BLaER1 treated with 17β-estradiol and CSF1 and Interleukin-3, amounts not matched to agents 10 nM and 100 nM (cell line): Measurements from ENCODE around the gene ADAMTSL3.
"Not testable (repeated sequence)": the region's sequence is repeated elsewhere in the genome, so short reads cannot be mapped to it uniquely, and the experiment has no call there.

Experiments
- H3K27ac ChIP-seq, 11 experiments: shearing (Covaris generic); formaldehyde crosslinking; 2 replicates each; pipeline ENCODE4 v1.8.1; 2022
- H3K27me3 ChIP-seq, 11 experiments: shearing (Covaris generic); formaldehyde crosslinking; 2 replicates each; pipeline ENCODE4 v1.8.1; 2022
- H3K36me3 ChIP-seq, 11 experiments: shearing (Covaris generic); formaldehyde crosslinking; 2 replicates each; pipeline ENCODE4 v1.8.1; 2022
- H3K4me1 ChIP-seq, 10 experiments: shearing (Covaris generic); formaldehyde crosslinking; 2 replicates each; pipeline ENCODE4 v1.8.1; 2022
- H3K4me2 ChIP-seq, 11 experiments: shearing (Covaris generic); formaldehyde crosslinking; 2 replicates each; pipeline ENCODE4 v1.8.1; 2022
- H3K4me3 ChIP-seq, 10 experiments: shearing (Covaris generic); formaldehyde crosslinking; 2 replicates each; pipeline ENCODE4 v1.8.1; 2022
- H3K9ac ChIP-seq, 11 experiments: shearing (Covaris generic); formaldehyde crosslinking; 2 replicates each; pipeline ENCODE4 v1.8.1; 2022
- H3K9me3 ChIP-seq, 11 experiments: shearing (Covaris generic); formaldehyde crosslinking; replicated peaks in 1 of 11; 2 replicates each; pipeline ENCODE4 v1.8.1; 2022
- H4K20me1 ChIP-seq, 11 experiments: shearing (Covaris generic); formaldehyde crosslinking; 2 replicates each; pipeline ENCODE4 v1.8.1; 2022
- Cebpa-rat ChIP-seq, 11 experiments: shearing (Covaris generic); IDR thresholded peaks; 2 replicates each; pipeline ENCODE4 v1.8.1; 2022

Gene ADAMTSL3

GRCh38 chr15:83943043-83943442 is 289.1 kb downstream of the ADAMTSL3 start:
- H3K27ac ChIP-seq: no peak overlapping the region
- H3K9ac ChIP-seq: no peak overlapping the region
- H3K27me3 ChIP-seq: no peaks in the 10 kb centered on the region
- no peaks in the 10 kb centered on the region for H3K36me3 ChIP-seq
- no peak overlapping the region for H3K4me3 ChIP-seq
- no peaks in the 10 kb centered on the region for H4K20me1 ChIP-seq
- no peak overlapping the region for H3K4me2 ChIP-seq
- H3K4me1 ChIP-seq: no peaks in the 10 kb centered on the region
- TF ChIP-seq Cebpa-rat (IDR thresholded peaks at IDR 0.05): no peak
- H3K9me3 ChIP-seq: no peaks in the 10 kb centered on the region

GRCh38 chr15:83943849-83944404 is 290.0 kb downstream of the ADAMTSL3 start:
- no peak for TF ChIP-seq Cebpa-rat (IDR thresholded peaks at IDR 0.05)
- no peaks in the 10 kb centered on the region for H3K9me3 ChIP-seq
- H3K27ac ChIP-seq: no peak overlapping the region
- no peak overlapping the region for H3K9ac ChIP-seq
- no peaks in the 10 kb centered on the region for H3K4me1 ChIP-seq
- no peak overlapping the region for H3K4me3 ChIP-seq
- no peaks in the 10 kb centered on the region for H4K20me1 ChIP-seq
- H3K36me3 ChIP-seq: no peaks in the 10 kb centered on the region
- H3K27me3 ChIP-seq: no peaks in the 10 kb centered on the region
- H3K4me2 ChIP-seq: no peak overlapping the region

- no peak for TF ChIP-seq Cebpa-rat (IDR thresholded peaks at IDR 0.05)
- H3K36me3 ChIP-seq: no peaks in the 10 kb centered on the region
- H3K27me3 ChIP-seq: no peaks in the 10 kb centered on the region
These were observed 293.2 kb downstream of the ADAMTSL3 start for GRCh38 chr15:83947156-83947555.

GRCh38 chr15:83954506-83954905 is 300.6 kb downstream of the ADAMTSL3 start:
- no peak overlapping the region for H3K9ac ChIP-seq
- peaks cover 0 to 14% (median 0%) of the 10 kb centered on the region in 10 experiments; a peak in 7 of 20 replicates for H3K4me1 ChIP-seq
- peaks cover 0 to 12% (median 0%) of the 10 kb centered on the region in 11 experiments; a peak in 3 of 22 replicates for H3K9me3 ChIP-seq
- no peak overlapping the region for H3K4me3 ChIP-seq
- H3K36me3 ChIP-seq: no peaks in the 10 kb centered on the region
- H3K27ac ChIP-seq: no peak overlapping the region
- H3K27me3 ChIP-seq: no peaks in the 10 kb centered on the region
- no peaks in the 10 kb centered on the region for H4K20me1 ChIP-seq
- no peak overlapping the region for H3K4me2 ChIP-seq
- TF ChIP-seq Cebpa-rat (IDR thresholded peaks at IDR 0.05): no peak

More at GRCh38 chr15:83947156-83947555, 293.2 kb downstream of the ADAMTSL3 start:
- no peaks in the 10 kb centered on the region for H3K4me1 ChIP-seq
- no peaks in the 10 kb centered on the region for H3K9me3 ChIP-seq
- H3K9ac ChIP-seq: no peak overlapping the region
- no peaks in the 10 kb centered on the region for H4K20me1 ChIP-seq
- H3K4me2 ChIP-seq: no peak overlapping the region
- no peak overlapping the region for H3K27ac ChIP-seq
- H3K4me3 ChIP-seq: no peak overlapping the region

GRCh38 chr15:83955806-83956265 is 301.9 kb downstream of the ADAMTSL3 start:
- peaks cover 0 to 12% (median 0%) of the 10 kb centered on the region in 11 experiments; a peak in 3 of 22 replicates for H3K9me3 ChIP-seq
- no peaks in the 10 kb centered on the region for H4K20me1 ChIP-seq
- no peak overlapping the region for H3K27ac ChIP-seq
- no peaks in the 10 kb centered on the region for H3K36me3 ChIP-seq
- no peak overlapping the region for H3K9ac ChIP-seq
- H3K4me3 ChIP-seq: no peak overlapping the region
- H3K4me1 ChIP-seq: peaks cover 0 to 14% (median 0%) of the 10 kb centered on the region in 10 experiments; a peak in 7 of 20 replicates
- H3K4me2 ChIP-seq: peak overlapping the region in 4 of 11 experiments; percentile 3 to 76 (median 21); a peak in 5 of 22 replicates
- TF ChIP-seq Cebpa-rat (IDR thresholded peaks at IDR 0.05): no peak
- H3K27me3 ChIP-seq: no peaks in the 10 kb centered on the region

- no peak overlapping the region for H3K4me3 ChIP-seq
- no peak overlapping the region for H3K9ac ChIP-seq
- peaks cover 0 to 12% (median under 1%) of the 10 kb centered on the region in 11 experiments; a peak in 4 of 22 replicates for H3K9me3 ChIP-seq
- no peaks in the 10 kb centered on the region for H3K27me3 ChIP-seq
- no peak for TF ChIP-seq Cebpa-rat (IDR thresholded peaks at IDR 0.05)
- H4K20me1 ChIP-seq: no peaks in the 10 kb centered on the region
- no peak overlapping the region for H3K4me2 ChIP-seq
- H3K4me1 ChIP-seq: peaks cover 0 to 14% (median 0%) of the 10 kb centered on the region in 10 experiments; a peak in 7 of 20 replicates
- no peaks in the 10 kb centered on the region for H3K36me3 ChIP-seq
- H3K27ac ChIP-seq: no peak overlapping the region
These were observed 303.0 kb downstream of the ADAMTSL3 start for GRCh38 chr15:83956887-83957286.

GRCh38 chr15:83959477-83959876 is 305.6 kb downstream of the ADAMTSL3 start:
- Histone ChIP-seq H3K9me3 (peaks cover 4 to 24% (median 19%) of the 10 kb centered on the region in 11 experiments; a peak in 11 of 22 replicates), H3K4me3 (no peak overlapping the region), H3K9ac (no peak overlapping the region), H3K36me3 (no peaks in the 10 kb centered on the region), H3K27ac (no peak overlapping the region), H3K4me2 (no peak overlapping the region), H3K27me3 (no peaks in the 10 kb centered on the region), H4K20me1 (no peaks in the 10 kb centered on the region), H3K4me1 (peaks cover 0 to 14% (median 0%) of the 10 kb centered on the region in 10 experiments; a peak in 7 of 20 replicates)
- no peak for TF ChIP-seq Cebpa-rat (IDR thresholded peaks at IDR 0.05)

GRCh38 chr15:83960192-83960829 is 306.4 kb downstream of the ADAMTSL3 start:
- no peak for TF ChIP-seq Cebpa-rat (IDR thresholded peaks at IDR 0.05)
- no peaks in the 10 kb centered on the region for H3K36me3 ChIP-seq
- H4K20me1 ChIP-seq: no peaks in the 10 kb centered on the region

GRCh38 chr15:83961311-83961710 is 307.4 kb downstream of the ADAMTSL3 start:
- Histone ChIP-seq H3K4me3 (no peak overlapping the region), H3K36me3 (no peaks in the 10 kb centered on the region), H3K9me3 (peaks cover 4 to 37% (median 23%) of the 10 kb centered on the region in 11 experiments; a peak in 13 of 22 replicates), H3K9ac (no peak overlapping the region), H3K27ac (no peak overlapping the region), H3K4me1 (peaks cover 0 to 3% (median 0%) of the 10 kb centered on the region in 10 experiments; a peak in 3 of 20 replicates), H4K20me1 (no peaks in the 10 kb centered on the region), H3K27me3 (no peaks in the 10 kb centered on the region), H3K4me2 (no peak overlapping the region)
- TF ChIP-seq Cebpa-rat (IDR thresholded peaks at IDR 0.05): no peak

More at GRCh38 chr15:83960192-83960829, 306.4 kb downstream of the ADAMTSL3 start:
- no peak overlapping the region for H3K9ac ChIP-seq
- H3K4me3 ChIP-seq: no peak overlapping the region
- H3K4me1 ChIP-seq: peaks cover 0 to 13% (median 0%) of the 10 kb centered on the region in 10 experiments; a peak in 7 of 20 replicates
- no peaks in the 10 kb centered on the region for H3K27me3 ChIP-seq
- H3K9me3 ChIP-seq: peaks cover 4 to 32% (median 23%) of the 10 kb centered on the region in 11 experiments; a peak in 13 of 22 replicates
- no peak overlapping the region for H3K4me2 ChIP-seq
- H3K27ac ChIP-seq: no peak overlapping the region

GRCh38 chr15:83964967-83965366 is 311.0 kb downstream of the ADAMTSL3 start:
- H3K4me2 ChIP-seq, H3K4me1 ChIP-seq, H3K4me3 ChIP-seq, H3K27ac ChIP-seq, H3K36me3 ChIP-seq, H4K20me1 ChIP-seq, H3K27me3 ChIP-seq, H3K9ac ChIP-seq: not testable (repeated sequence)
- peaks cover 8 to 37% (median 23%) of the 10 kb centered on the region in 11 experiments; a peak in 15 of 22 replicates for H3K9me3 ChIP-seq
